Stimulated activated CD8-positive, alpha-beta memory T cell treated with anti-CD3 and anti-CD28 coated beads, Interleukin-7, amount 100 ng/mL, for 24 hours (primary cell): ENCODE results near the gene GPR152.

Experiments
- DNase-seq: peaks from one replicate; pipeline ENCODE4 v3.0.0-alpha.2; 2020; ENCODE audit warnings: low read depth

GPR152 gene

GRCh38 chr11:67440229-67441097 is 12.1 kb downstream of the GPR152 start:
- DNase-seq: no peak

- no peak for DNase-seq
Measured at GRCh38 chr11:67439321-67440228, 13.0 kb downstream of the GPR152 start.

GRCh38 chr11:67438158-67438902 is 14.2 kb downstream of the GPR152 start:
- DNase-seq: peak; percentile 56

- no peak for DNase-seq
Measured at GRCh38 chr11:67437809-67438157, 14.7 kb downstream of the GPR152 start.

GRCh38 chr11:67437082-67437808 is 15.3 kb downstream of the GPR152 start, which contains the start of gene PTPRCAP:
TSS of gene PTPRCAP (minus strand) at chr11:67437682. CDS start at chr11:67437619, 63 bp downstream.
- DNase-seq: peak; percentile 49

GRCh38 chr11:67436459-67437081 is 16.0 kb downstream of the GPR152 start:
- DNase-seq: peak; percentile 57

GRCh38 chr11:67435727-67436458 is 16.6 kb downstream of the GPR152 start:
- DNase-seq: no peak

- no peak for DNase-seq
Measured at GRCh38 chr11:67435031-67435726, 17.4 kb downstream of the GPR152 start.

GRCh38 chr11:67434395-67434881 is 18.1 kb downstream of the GPR152 start:
- DNase-seq: no peak

GRCh38 chr11:67433536-67434394 is 18.8 kb downstream of the GPR152 start:
- DNase-seq: no peak

- DNase-seq: no peak
Measured at GRCh38 chr11:67432655-67433349, 19.7 kb downstream of the GPR152 start.

- no peak for DNase-seq
Measured at GRCh38 chr11:67431346-67432249, 20.9 kb downstream of the GPR152 start.

- DNase-seq: no peak
Measured at GRCh38 chr11:67429722-67430121, 22.8 kb downstream of the GPR152 start.

GRCh38 chr11:67429038-67429668 is 23.4 kb downstream of the GPR152 start:
- DNase-seq: no peak

- DNase-seq: peak; percentile 100
Measured at GRCh38 chr11:67428052-67429001, 24.2 kb downstream of the GPR152 start, which contains the start of gene RPS6KB2. TSS of gene RPS6KB2 (plus strand) at chr11:67428494. CDS start at chr11:67428546, 52 bp downstream.
